ENCODE measurements around the gene DDX46.

DNA sequence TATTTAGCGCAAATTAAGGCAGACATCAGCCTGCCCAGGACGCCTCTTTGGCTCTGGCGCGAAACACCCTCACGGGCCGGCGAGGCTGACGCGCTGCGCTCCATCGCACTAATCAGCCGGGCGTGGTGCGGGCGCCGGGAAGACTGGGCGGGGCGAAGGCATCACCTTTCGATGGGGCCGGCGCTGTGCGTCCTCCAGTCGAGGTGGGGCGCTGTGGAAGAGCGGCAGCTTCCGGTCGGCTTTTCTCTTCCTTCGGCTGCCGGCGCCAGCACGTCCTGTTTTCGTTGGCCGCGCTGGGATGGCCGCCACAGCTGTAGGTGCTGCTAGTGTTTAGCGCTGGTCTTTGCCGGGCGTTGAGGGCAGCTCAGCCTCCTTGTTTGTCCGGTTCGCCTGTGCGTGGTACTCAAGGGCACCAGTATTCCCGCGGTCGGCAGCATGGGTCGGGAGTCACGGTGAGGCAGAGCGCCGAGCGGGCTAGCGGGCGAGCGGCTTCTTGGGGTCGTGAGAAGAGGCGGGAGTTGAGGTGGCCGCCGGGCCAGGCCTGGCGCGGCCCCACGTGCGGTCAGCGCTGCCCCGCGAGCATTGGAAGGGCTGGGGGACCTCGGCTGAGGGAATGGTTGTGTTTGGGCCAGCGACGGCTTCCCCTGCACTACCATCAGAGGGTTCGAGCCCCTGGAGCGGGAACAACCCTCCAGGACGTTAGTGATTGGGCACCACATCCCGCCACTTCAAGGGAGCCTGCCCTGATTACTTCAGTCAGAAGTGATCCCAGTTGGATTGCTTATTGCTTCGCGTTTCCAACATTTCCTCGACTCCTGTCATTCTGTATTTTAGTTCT lies at the start of gene DDX46:
- no peak for TF ChIP-seq ZBTB7A (IDR thresholded peaks at IDR 0.05; ENCODE audit: low read depth)
- TF ChIP-seq CREB1 (IDR thresholded peaks at IDR 0.05; ENCODE audit: low read depth) = no peak
- TF ChIP-seq RAD21 (IDR thresholded peaks at IDR 0.05; ENCODE audit: low read depth) = no peak; the same call in 1 of the 2 replicates
